H9 (cell line): Measurements from ENCODE around the gene PLCH1. TPM values are rescaled to one million over a fixed set of nuclear protein-coding genes. Genes with fewer than 3 reads are reported as not detected.

Source experiments
- DNase-seq: peaks from one replicate; pipeline ENCODE4 v3.0.0-alpha.2; 2017
- H2AFZ ChIP-seq: one replicate; pipeline ENCODE4 v1.6.1; 2013; ENCODE audit warnings: mild to moderate bottlenecking, low read length, control low read depth, moderate library complexity
- H2AK5ac ChIP-seq: 2 replicates; pipeline ENCODE4 v1.6.1; 2013; ENCODE audit warnings: low read length, control low read depth, mixed read lengths; ENCODE audit not compliant: insufficient read length
- H2BK120ac ChIP-seq: one replicate; pipeline ENCODE4 v1.6.1; 2013; ENCODE audit warnings: low read depth, mild to moderate bottlenecking, low read length, control low read depth, inconsistent platforms; ENCODE audit not compliant: poor library complexity, severe bottlenecking
- H2BK12ac ChIP-seq: 2 replicates; pipeline ENCODE4 v1.6.1; 2013; ENCODE audit warnings: low read length, control low read depth, mixed read lengths, low read depth; ENCODE audit not compliant: insufficient read length
- H2BK15ac ChIP-seq: 2 replicates; pipeline ENCODE4 v1.6.1; 2013; ENCODE audit warnings: low read depth, low read length, control low read depth
- H2BK20ac ChIP-seq: one replicate; pipeline ENCODE4 v1.6.1; 2013; ENCODE audit warnings: low read depth, mild to moderate bottlenecking, low read length, control low read depth, inconsistent platforms; ENCODE audit not compliant: poor library complexity, severe bottlenecking
- H2BK5ac ChIP-seq: 2 replicates; pipeline ENCODE4 v1.6.1; 2013; ENCODE audit warnings: low read length, control low read depth, mixed read lengths; ENCODE audit not compliant: insufficient read length
- H3K14ac ChIP-seq: 2 replicates; pipeline ENCODE4 v1.6.1; 2013; ENCODE audit warnings: low read length, control low read depth; ENCODE audit not compliant: insufficient read depth
- H3K18ac ChIP-seq: 2 replicates; pipeline ENCODE4 v1.6.1; 2013; ENCODE audit warnings: low read depth, mild to moderate bottlenecking, mixed read lengths, low read length, control low read depth; ENCODE audit not compliant: insufficient read length
- H3K23ac ChIP-seq: 2 replicates; pipeline ENCODE4 v1.6.1; 2013; ENCODE audit warnings: low read length, control low read depth, mixed read lengths, low read depth; ENCODE audit not compliant: insufficient read length
- H3K23me2 ChIP-seq: 2 replicates; pipeline ENCODE4 v1.6.1; 2013; ENCODE audit warnings: low read depth, mild to moderate bottlenecking, mixed read lengths, low read length, control low read depth; ENCODE audit not compliant: insufficient read length, poor library complexity, severe bottlenecking
- H3K27ac ChIP-seq: 2 replicates; pipeline ENCODE4 v1.5.1; 2013; ENCODE audit warnings: low read length, control low read depth, mixed read lengths, low read depth; ENCODE audit not compliant: insufficient read length
- H3K27me3 ChIP-seq: 2 replicates; pipeline ENCODE4 v1.6.1; 2013; ENCODE audit warnings: low read length, control low read depth, inconsistent platforms; ENCODE audit not compliant: insufficient read depth
- H3K4ac ChIP-seq: 2 replicates; pipeline ENCODE4 v1.6.1; 2013; ENCODE audit warnings: low read depth, mild to moderate bottlenecking, control low read depth, inconsistent platforms, low read length, moderate library complexity
- H3K4me1 ChIP-seq: 2 replicates; pipeline ENCODE4 v1.6.1; 2013; ENCODE audit warnings: low read length, control low read depth, inconsistent platforms; ENCODE audit not compliant: insufficient read depth
- H3K4me2 ChIP-seq: 2 replicates; pipeline ENCODE4 v1.6.1; 2013; ENCODE audit warnings: low read length, control low read depth, mixed read lengths; ENCODE audit not compliant: insufficient read length, insufficient read depth
- H3K56ac ChIP-seq: 2 replicates; pipeline ENCODE4 v1.6.1; 2013; ENCODE audit warnings: low read depth, mild to moderate bottlenecking, mixed read lengths, low read length, control low read depth; ENCODE audit not compliant: insufficient read length
- H3K79me1 ChIP-seq: 2 replicates; pipeline ENCODE4 v1.6.1; 2013; ENCODE audit warnings: low read depth, mild to moderate bottlenecking, moderate library complexity, low read length, control low read depth, inconsistent platforms; ENCODE audit not compliant: insufficient read depth, poor library complexity, severe bottlenecking
- H3K79me2 ChIP-seq: 2 replicates; pipeline ENCODE4 v1.6.1; 2013; ENCODE audit warnings: low read length, control low read depth, inconsistent platforms; ENCODE audit not compliant: insufficient read depth
- H3K9ac ChIP-seq: 2 replicates; pipeline ENCODE4 v1.6.1; 2013; ENCODE audit warnings: low read length, control low read depth, mixed read lengths; ENCODE audit not compliant: insufficient read length; ENCODE audit errors: extremely low read depth
- H3K9me3 ChIP-seq: one replicate; pipeline ENCODE4 v1.6.1; 2013; ENCODE audit warnings: low read depth, low read length, inconsistent platforms; ENCODE audit not compliant: control insufficient read depth
- H3T11ph ChIP-seq: one replicate; pipeline ENCODE4 v1.6.1; 2013; ENCODE audit warnings: mild to moderate bottlenecking, low read length, control low read depth, inconsistent platforms
- H4K20me1 ChIP-seq: one replicate; pipeline ENCODE4 v1.6.1; 2013; ENCODE audit not compliant: control insufficient read depth, insufficient read length, insufficient read depth
- H4K5ac ChIP-seq: 2 replicates; pipeline ENCODE4 v1.6.1; 2013; ENCODE audit warnings: low read depth, mild to moderate bottlenecking, mixed read lengths, low read length, control low read depth; ENCODE audit not compliant: insufficient read length
- H4K8ac ChIP-seq: replicated peaks from 2 replicates; pipeline ENCODE4 v1.6.1; 2013; ENCODE audit warnings: low read length, control low read depth, mixed read lengths, low read depth; ENCODE audit not compliant: insufficient read length
- H4K91ac ChIP-seq: 2 replicates; pipeline ENCODE4 v1.6.1; 2013; ENCODE audit warnings: low read depth, mild to moderate bottlenecking, moderate library complexity, mixed read lengths, low read length, control low read depth; ENCODE audit not compliant: insufficient read length
- H3K27ac Mint-ChIP-seq, 3 experiments: 2 replicates in 2 of 3; 3 replicates in 1 of 3; pipeline ENCODE4 v1.8.0; 2020 to 2021; ENCODE audit warnings: mixed read lengths in 3 of 3, mild to moderate bottlenecking in 1 of 3, moderate library complexity in 1 of 3
- H3K27me3 Mint-ChIP-seq: 2 replicates; pipeline ENCODE4 v1.8.0; 2021; ENCODE audit warnings: low read depth, mild to moderate bottlenecking, moderate library complexity, mixed read lengths
- H3K36me3 Mint-ChIP-seq, 3 experiments: 2 replicates in 2 of 3; 3 replicates in 1 of 3; pipeline ENCODE4 v1.8.0; 2020 to 2021; ENCODE audit warnings: low read depth in 3 of 3, mixed read lengths in 3 of 3; ENCODE audit not compliant: insufficient read depth in 1 of 3
- H3K4me1 Mint-ChIP-seq, 2 experiments: 2 replicates each; pipeline ENCODE4 v1.8.0; 2020; ENCODE audit warnings: mixed read lengths in 2 of 2
- H3K4me3 Mint-ChIP-seq, 2 experiments: 2 replicates in 1 of 2; 3 replicates in 1 of 2; pipeline ENCODE4 v1.8.0; 2020 to 2021; ENCODE audit warnings: mild to moderate bottlenecking in 2 of 2, mixed read lengths in 2 of 2, moderate library complexity in 1 of 2
- H3K9me3 Mint-ChIP-seq, 2 experiments: 2 replicates in 1 of 2; 3 replicates in 1 of 2; pipeline ENCODE4 v1.8.0; 2020; ENCODE audit warnings: mild to moderate bottlenecking in 2 of 2, mixed read lengths in 2 of 2, moderate library complexity in 1 of 2
- WGBS: extraction: QIAGEN DNeasy Blood & Tissue Kit; methylation state at CpG from one replicate; pipeline ENCODE4 v1.1.7; 2013; ENCODE audit warnings: missing lambda C conversion rate, low lambda C conversion rate, mixed read lengths; ENCODE audit not compliant: insufficient read length; ENCODE audit errors: extremely low coverage; 5-methylcytosine and 5-hydroxymethylcytosine counted together
- total RNA-seq: library from RNA; stranded (reverse); gene quantifications from 2 replicates; pipeline ENCODE4 v1.2.1, GENCODE V29; 2021
- TF ChIP-seq, protein P1 (sequence below): fragments of 200-600 bp; sonication (generic); conservative IDR thresholded peaks from 3 replicates; pipeline ENCODE4 v1.8.0; 2021; ENCODE audit warnings: antibody characterized with exemption, mild to moderate bottlenecking

The PLCH1 gene
- total RNA-seq, 1 experiment from 2014 or later: 19.0 TPM

DNA sequence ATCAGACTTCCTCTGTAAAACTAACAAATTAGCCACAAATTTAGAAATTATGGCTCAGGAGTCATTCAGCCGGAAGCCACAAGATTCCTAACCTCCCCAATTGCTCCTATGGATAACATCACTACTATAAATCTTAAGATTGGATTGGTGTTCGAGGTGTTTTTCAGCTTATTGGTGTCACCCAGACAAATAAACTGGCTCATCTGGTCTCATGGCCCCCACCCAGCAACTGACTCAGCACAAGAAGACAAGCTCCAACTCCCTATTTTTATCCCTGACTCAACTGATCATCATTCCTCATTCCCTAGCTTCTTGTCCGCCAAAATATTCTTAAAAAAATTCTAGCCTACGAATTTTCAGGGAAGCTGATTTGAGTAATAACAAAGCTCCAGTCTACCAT lies 316.3 kb downstream of the PLCH1 start:
- no peak overlapping the region for H2BK20ac ChIP-seq
- H3K27ac ChIP-seq: no peak overlapping the region
- H3K4me2 ChIP-seq: no peak overlapping the region

More for the DNA sequence above, 316.3 kb downstream of the PLCH1 start:
- H2AK5ac ChIP-seq: no peak overlapping the region
- H3T11ph ChIP-seq: no peak overlapping the region
- Mint-ChIP-seq H3K27me3 (peaks cover 1% of the 10 kb centered on the region; the same call in 1 of the 2 replicates), H3K9me3 (peaks cover 11 to 16% of the 10 kb centered on the region in 2 experiments), H3K4me3 (no peak overlapping the region), H3K36me3 (peaks cover 9 to 21% (median 15%) of the 10 kb centered on the region in 3 experiments; a peak in 6 of 7 replicates), H3K4me1 (peaks cover 9 to 11% of the 10 kb centered on the region in 2 experiments), H3K27ac (no peak overlapping the region)
- H3K18ac ChIP-seq: no peak overlapping the region
- no peak overlapping the region for H3K14ac ChIP-seq
- no peaks in the 10 kb centered on the region for H3K9me3 ChIP-seq
- no CpG with 5 or more reads among the region's 4 CpGs for WGBS
- no peak overlapping the region for H3K23ac ChIP-seq
- H3K79me1 ChIP-seq: no peaks in the 10 kb centered on the region
- H3K9ac ChIP-seq: no peak overlapping the region
- H2BK5ac ChIP-seq: no peak overlapping the region
- H2BK15ac ChIP-seq: no peak overlapping the region
- no peaks in the 10 kb centered on the region for H4K20me1 ChIP-seq
- H3K23me2 ChIP-seq: no peaks in the 10 kb centered on the region
- peaks cover 6% of the 10 kb centered on the region; the same call in 1 of the 2 replicates for H3K4me1 ChIP-seq
- TF ChIP-seq, protein P1, sequence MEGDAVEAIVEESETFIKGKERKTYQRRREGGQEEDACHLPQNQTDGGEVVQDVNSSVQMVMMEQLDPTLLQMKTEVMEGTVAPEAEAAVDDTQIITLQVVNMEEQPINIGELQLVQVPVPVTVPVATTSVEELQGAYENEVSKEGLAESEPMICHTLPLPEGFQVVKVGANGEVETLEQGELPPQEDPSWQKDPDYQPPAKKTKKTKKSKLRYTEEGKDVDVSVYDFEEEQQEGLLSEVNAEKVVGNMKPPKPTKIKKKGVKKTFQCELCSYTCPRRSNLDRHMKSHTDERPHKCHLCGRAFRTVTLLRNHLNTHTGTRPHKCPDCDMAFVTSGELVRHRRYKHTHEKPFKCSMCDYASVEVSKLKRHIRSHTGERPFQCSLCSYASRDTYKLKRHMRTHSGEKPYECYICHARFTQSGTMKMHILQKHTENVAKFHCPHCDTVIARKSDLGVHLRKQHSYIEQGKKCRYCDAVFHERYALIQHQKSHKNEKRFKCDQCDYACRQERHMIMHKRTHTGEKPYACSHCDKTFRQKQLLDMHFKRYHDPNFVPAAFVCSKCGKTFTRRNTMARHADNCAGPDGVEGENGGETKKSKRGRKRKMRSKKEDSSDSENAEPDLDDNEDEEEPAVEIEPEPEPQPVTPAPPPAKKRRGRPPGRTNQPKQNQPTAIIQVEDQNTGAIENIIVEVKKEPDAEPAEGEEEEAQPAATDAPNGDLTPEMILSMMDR: no peak
- no peak overlapping the region for H4K91ac ChIP-seq
- no peak overlapping the region for H3K4ac ChIP-seq
- H3K79me2 ChIP-seq: no peaks in the 10 kb centered on the region
- no peak for DNase-seq
- H4K5ac ChIP-seq: no peak overlapping the region
- H3K27me3 ChIP-seq: no peaks in the 10 kb centered on the region
- no peak overlapping the region for H2AFZ ChIP-seq
- no peak overlapping the region for H2BK120ac ChIP-seq
- no peak overlapping the region for H3K56ac ChIP-seq
- H2BK12ac ChIP-seq: no peak overlapping the region
- H4K8ac ChIP-seq: no peak overlapping the region
